ENCODE results near the gene TMEM30B.
A peak's percentile ranks its signal among the peaks of the same experiment; 100 is the strongest.
"Not testable (repeated sequence)": the region's sequence is repeated elsewhere in the genome, so short reads cannot be mapped to it uniquely, and the experiment has no call there.

Gene TMEM30B, protein sequence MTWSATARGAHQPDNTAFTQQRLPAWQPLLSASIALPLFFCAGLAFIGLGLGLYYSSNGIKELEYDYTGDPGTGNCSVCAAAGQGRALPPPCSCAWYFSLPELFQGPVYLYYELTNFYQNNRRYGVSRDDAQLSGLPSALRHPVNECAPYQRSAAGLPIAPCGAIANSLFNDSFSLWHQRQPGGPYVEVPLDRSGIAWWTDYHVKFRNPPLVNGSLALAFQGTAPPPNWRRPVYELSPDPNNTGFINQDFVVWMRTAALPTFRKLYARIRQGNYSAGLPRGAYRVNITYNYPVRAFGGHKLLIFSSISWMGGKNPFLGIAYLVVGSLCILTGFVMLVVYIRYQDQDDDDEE

GRCh38 chr14:61281186-61281947 lies at the start of gene TMEM30B:
TSS of gene TMEM30B (minus strand) at chr14:61281338. CDS start at chr14:61281147, 191 bp downstream.
- no peak for DNase-seq (ENCODE audit: extremely low spot score, insufficient read length, low read depth)
- FAIRE-seq = no peak

DNA sequence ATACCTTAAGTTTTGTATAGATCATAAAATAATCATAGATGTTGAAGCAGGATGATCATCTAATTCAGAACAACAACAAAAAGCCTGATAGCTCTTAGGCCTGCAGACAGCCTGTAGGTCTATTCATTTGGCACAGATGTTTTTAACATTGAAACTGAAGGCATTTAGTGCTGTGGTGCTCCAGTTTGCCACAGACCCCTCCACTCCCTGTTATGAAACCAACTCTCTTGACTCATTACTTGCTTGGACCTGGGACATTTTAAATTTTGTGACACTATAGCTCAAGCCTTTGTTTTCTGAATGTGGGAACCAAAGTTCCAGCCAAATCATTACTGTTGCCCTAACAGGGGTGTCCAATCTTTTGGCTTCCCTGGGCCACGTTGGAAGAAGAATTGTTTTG lies 49.4 kb upstream of the TMEM30B start:
- no peak for FAIRE-seq
- DNase-seq (ENCODE audit: extremely low spot score, insufficient read length, low read depth) = no peak

GRCh38 chr14:61329478-61330051 lies 48.4 kb upstream of the TMEM30B start:
- DNase-seq (ENCODE audit: extremely low spot score, insufficient read length, low read depth) (no peak), FAIRE-seq (no peak)

- DNase-seq (ENCODE audit: extremely low spot score, insufficient read length, low read depth) (no peak), FAIRE-seq (no peak)
Observed at GRCh38 chr14:61328626-61329262, 47.6 kb upstream of the TMEM30B start.

DNA sequence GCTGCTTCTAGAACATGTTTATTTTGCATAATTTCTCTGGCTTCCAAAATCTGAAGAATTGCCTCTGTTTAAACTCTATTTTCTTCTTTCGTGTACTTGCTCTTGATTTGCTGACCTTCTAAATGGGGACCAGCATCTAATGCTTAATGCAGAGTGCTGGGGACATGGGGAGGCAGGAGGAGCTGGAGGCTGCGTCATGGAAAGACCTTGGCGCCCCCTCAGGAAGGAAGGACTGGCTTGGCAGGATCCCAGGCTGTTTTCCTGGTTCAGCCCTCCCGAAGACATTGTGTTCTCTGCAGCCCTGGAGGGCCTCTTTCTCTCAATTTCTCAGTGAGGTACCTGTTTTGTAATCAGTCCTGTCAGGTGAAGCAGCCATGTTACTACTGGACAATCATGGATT lies 45.7 kb upstream of the TMEM30B start:
- FAIRE-seq (no peak), DNase-seq (ENCODE audit: extremely low spot score, insufficient read length, low read depth) (no peak)

DNA sequence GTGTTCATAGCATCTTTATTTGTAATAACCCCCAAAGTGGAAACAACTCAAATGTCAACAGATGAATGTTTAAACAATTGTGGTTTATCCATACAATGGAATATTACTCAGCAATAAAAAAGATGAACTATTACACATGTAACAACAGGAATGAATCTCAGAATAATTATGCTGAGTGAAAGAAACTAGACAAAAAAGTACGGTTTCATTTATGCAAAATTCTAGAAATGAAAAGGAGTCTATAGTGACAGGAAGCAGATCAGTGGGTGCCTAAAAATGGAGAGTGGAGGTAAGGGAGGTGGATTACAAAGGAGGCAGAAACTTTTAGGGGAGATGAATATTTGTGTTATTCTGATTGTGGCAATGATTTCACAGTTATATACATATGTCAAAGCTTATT lies 45.0 kb upstream of the TMEM30B start:
- no peak for FAIRE-seq
- no peak for DNase-seq (ENCODE audit: extremely low spot score, insufficient read length, low read depth)

GRCh38 chr14:61325166-61325565 lies 44.0 kb upstream of the TMEM30B start:
- no peak for DNase-seq (ENCODE audit: extremely low spot score, insufficient read length, low read depth)
- FAIRE-seq = peak; percentile 29

GRCh38 chr14:61323970-61324369 lies 42.8 kb upstream of the TMEM30B start:
- FAIRE-seq = no peak
- no peak for DNase-seq (ENCODE audit: extremely low spot score, insufficient read length, low read depth)

DNA sequence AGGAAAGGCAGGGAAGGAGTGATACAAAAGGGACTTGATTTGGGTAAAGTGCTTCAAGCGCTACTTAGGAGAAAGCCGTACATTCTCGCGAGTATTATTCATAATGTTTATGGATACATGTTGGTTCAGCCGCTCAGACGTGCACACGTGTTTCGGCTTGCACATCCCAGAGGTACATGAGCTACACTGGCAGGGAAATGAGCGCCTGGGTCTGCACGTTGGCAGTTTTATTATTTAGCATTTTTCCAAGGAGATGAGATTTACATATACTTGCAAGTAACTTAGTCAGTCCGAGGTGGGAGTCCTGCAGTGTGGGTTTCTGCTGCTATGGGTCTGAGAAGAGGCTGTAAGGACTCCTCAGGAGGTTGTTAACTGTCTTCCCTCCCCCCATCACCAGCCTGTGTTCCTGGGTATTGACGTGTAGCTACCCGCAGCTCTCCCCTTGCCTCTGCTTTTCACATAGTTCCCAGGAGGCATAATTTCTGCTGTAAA lies 41.7 kb upstream of the TMEM30B start:
- DNase-seq (ENCODE audit: extremely low spot score, insufficient read length, low read depth) = no peak
- FAIRE-seq = no peak

DNA sequence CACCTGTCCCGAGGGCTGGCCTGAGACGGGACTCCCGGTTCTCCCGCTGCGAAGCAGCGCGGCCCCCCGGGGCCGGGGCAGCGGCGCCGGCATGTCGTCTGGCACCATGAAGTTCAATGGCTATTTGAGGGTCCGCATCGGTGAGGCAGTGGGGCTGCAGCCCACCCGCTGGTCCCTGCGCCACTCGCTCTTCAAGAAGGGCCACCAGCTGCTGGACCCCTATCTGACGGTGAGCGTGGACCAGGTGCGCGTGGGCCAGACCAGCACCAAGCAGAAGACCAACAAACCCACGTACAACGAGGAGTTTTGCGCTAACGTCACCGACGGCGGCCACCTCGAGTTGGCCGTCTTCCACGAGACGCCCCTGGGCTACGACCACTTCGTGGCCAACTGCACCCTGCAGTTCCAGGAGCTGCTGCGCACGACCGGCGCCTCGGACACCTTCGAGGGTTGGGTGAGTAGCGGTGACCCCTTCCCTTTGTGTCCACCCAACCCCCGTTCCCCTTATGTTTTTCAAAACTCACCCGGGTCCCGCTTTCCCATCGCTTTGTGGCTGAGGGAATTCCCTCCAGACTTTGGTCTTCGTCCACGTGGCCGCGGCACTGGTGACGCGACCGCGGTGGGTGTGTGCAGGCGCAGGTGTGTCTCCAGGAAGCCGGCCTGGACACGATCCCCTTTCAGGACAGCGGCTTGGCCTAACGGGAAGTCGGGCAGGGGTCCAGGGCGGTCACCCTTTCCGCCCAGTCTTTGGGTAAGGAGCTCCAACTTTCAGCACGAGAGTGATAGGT lies 41.1 kb upstream of the TMEM30B start:
- FAIRE-seq = no peak
- DNase-seq (ENCODE audit: extremely low spot score, insufficient read length, low read depth) = no peak

GRCh38 chr14:61321385-61322010 lies 40.4 kb upstream of the TMEM30B start, which contains the start of gene PRKCH:
TSS of gene PRKCH (plus strand) at chr14:61321579. CDS start at chr14:61322102, 523 bp downstream.
- FAIRE-seq = no peak
- DNase-seq (ENCODE audit: extremely low spot score, insufficient read length, low read depth) = peak; percentile 11

- no peak for FAIRE-seq
- DNase-seq (ENCODE audit: extremely low spot score, insufficient read length, low read depth) = no peak
Observed at GRCh38 chr14:61320806-61321384, 39.8 kb upstream of the TMEM30B start.

DNA sequence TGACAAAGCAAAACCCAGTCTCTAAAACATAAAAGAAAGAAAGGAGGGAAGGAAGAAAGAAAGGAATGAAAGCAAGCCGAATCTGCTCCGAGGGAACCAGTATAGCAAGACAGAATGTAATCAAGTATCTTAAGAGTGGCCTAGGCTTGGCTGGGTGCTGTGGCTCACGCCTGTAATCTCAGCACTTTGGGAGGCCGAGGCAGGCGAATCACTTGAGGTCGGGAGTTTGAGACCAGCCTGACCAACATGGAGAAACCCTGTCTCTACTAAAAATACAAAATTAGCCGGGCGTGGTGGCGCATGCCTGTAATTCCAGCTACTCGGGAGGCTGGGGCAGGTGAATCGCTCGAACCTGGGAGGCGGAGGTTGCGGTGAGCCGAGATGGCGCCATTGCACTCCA lies 39.0 kb upstream of the TMEM30B start:
- FAIRE-seq; DNase-seq (ENCODE audit: extremely low spot score, insufficient read length, low read depth): not testable (repeated sequence)

GRCh38 chr14:61319706-61320105 lies 38.6 kb upstream of the TMEM30B start:
- FAIRE-seq = no peak

GRCh38 chr14:61319086-61319485 lies 37.9 kb upstream of the TMEM30B start:
- DNase-seq (ENCODE audit: extremely low spot score, insufficient read length, low read depth) = no peak
- no peak for FAIRE-seq

More at GRCh38 chr14:61319706-61320105, 38.6 kb upstream of the TMEM30B start:
- DNase-seq (ENCODE audit: extremely low spot score, insufficient read length, low read depth) = no peak

DNA sequence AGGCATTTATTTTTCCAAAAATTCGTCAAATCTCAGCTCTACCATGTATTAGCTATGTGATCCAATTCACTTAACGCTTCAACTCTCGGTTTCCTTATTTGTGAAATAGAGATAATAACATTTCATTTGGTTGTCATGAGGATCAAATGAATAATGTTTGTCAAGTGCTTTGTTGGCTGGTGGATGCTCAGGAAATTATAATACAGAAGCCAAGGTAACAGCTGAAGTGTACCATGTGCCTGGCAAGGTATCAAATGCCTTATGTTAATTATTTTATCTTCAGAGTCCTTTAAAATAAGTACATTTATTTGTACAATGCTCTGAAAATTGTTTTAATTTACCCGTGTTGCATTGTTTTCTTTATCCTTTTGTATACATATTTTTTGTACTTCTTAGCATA lies 34.2 kb upstream of the TMEM30B start:
- no peak for DNase-seq (ENCODE audit: extremely low spot score, insufficient read length, low read depth)
- FAIRE-seq = no peak

- not testable (repeated sequence) for DNase-seq (ENCODE audit: extremely low spot score, insufficient read length, low read depth); FAIRE-seq
Observed at GRCh38 chr14:61308701-61309100, 27.6 kb upstream of the TMEM30B start.

DNA sequence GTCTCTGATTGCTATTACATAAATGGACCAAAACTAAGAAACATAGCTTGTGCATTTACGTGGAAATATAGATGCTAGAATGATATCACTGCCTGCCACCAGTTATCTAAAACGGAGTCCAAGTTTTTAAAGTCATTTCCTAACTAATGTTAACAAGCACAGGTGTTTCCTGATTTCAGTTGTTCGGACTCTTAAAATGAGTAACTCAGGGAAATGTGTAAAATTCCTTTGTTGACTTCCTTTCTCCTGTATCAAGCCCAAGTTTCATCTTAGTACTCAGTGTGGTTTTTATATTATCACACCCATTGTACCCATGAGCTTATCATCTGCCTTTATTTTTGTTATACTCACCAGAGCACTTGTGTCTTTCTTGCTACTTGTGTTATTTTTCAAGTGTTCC lies 27.1 kb upstream of the TMEM30B start:
- no peak for FAIRE-seq
- no peak for DNase-seq (ENCODE audit: extremely low spot score, insufficient read length, low read depth)

- DNase-seq (ENCODE audit: extremely low spot score, insufficient read length, low read depth) (no peak), FAIRE-seq (no peak)
Observed at GRCh38 chr14:61304688-61305087, 23.6 kb upstream of the TMEM30B start.

Measured in GM18507 (cell line).